DMS79 treated with DMSO at 0.1 percent for 48 hours (cell line): ENCODE data around the gene AGPAT4.

Experiments
- DNase-seq: peaks from one replicate; lab custom pipeline; 2025; lab: John Stamatoyannopoulos, UW

The AGPAT4 gene

GRCh38 chr6:161254464-161255253 lies 19.2 kb downstream of the AGPAT4 start:
- no peak for DNase-seq

GRCh38 chr6:161254126-161254463 lies 19.8 kb downstream of the AGPAT4 start:
- DNase-seq, result no peak

GRCh38 chr6:161251345-161251744 lies 22.5 kb downstream of the AGPAT4 start:
- DNase-seq, result no peak

GRCh38 chr6:161249327-161249726 lies 24.5 kb downstream of the AGPAT4 start:
- no peak for DNase-seq

GRCh38 chr6:161246725-161247124 lies 27.1 kb downstream of the AGPAT4 start:
- DNase-seq, result no peak

GRCh38 chr6:161245363-161245762 lies 28.5 kb downstream of the AGPAT4 start:
- DNase-seq, result no peak

GRCh38 chr6:161244725-161245124 lies 29.1 kb downstream of the AGPAT4 start:
- no peak for DNase-seq

- DNase-seq, result no peak
Measured at GRCh38 chr6:161242779-161243693, 30.8 kb downstream of the AGPAT4 start.

- no peak for DNase-seq
Measured at GRCh38 chr6:161242113-161242512, 31.7 kb downstream of the AGPAT4 start.

GRCh38 chr6:161239001-161239400 lies 34.9 kb downstream of the AGPAT4 start:
- DNase-seq, result no peak

- DNase-seq, result no peak
Measured at GRCh38 chr6:161238500-161238899, 35.4 kb downstream of the AGPAT4 start.

GRCh38 chr6:161238081-161238480 lies 35.8 kb downstream of the AGPAT4 start:
- DNase-seq, result no peak

GRCh38 chr6:161237176-161237575 lies 36.7 kb downstream of the AGPAT4 start:
- no peak for DNase-seq

GRCh38 chr6:161235776-161236633 lies 37.9 kb downstream of the AGPAT4 start:
- no peak for DNase-seq

- no peak for DNase-seq
Measured at GRCh38 chr6:161233986-161234661, 39.7 kb downstream of the AGPAT4 start.

GRCh38 chr6:161232467-161232866 lies 41.4 kb downstream of the AGPAT4 start:
- no peak for DNase-seq

GRCh38 chr6:161232010-161232409 lies 41.9 kb downstream of the AGPAT4 start:
- DNase-seq, result no peak

GRCh38 chr6:161230339-161230738 lies 43.5 kb downstream of the AGPAT4 start:
- DNase-seq, result no peak

GRCh38 chr6:161228921-161229591 lies 44.8 kb downstream of the AGPAT4 start:
- DNase-seq, result no peak

GRCh38 chr6:161228096-161228495 lies 45.8 kb downstream of the AGPAT4 start:
- no peak for DNase-seq
